GM21717 (cell line): ENCODE results near the gene MLPH.

ENCODE experiments used
- ATAC-seq: cut with Tn5 transposase; IDR thresholded peaks from one replicate; pipeline ENCODE4 v1.9.1; 2021; ENCODE audit warnings: mild to moderate bottlenecking, moderate library complexity; ENCODE audit not compliant: unreplicated experiment

Gene MLPH

GRCh38 chr2:237486819-237487448, at the start of gene MLPH:
TSS of gene MLPH (plus strand) at chr2:237487251. CDS start at chr2:237493427, 6,176 bp downstream.
- no peak for ATAC-seq

GRCh38 chr2:237437566-237437965, 49.5 kb upstream of the MLPH start:
- ATAC-seq, result no peak

DNA sequence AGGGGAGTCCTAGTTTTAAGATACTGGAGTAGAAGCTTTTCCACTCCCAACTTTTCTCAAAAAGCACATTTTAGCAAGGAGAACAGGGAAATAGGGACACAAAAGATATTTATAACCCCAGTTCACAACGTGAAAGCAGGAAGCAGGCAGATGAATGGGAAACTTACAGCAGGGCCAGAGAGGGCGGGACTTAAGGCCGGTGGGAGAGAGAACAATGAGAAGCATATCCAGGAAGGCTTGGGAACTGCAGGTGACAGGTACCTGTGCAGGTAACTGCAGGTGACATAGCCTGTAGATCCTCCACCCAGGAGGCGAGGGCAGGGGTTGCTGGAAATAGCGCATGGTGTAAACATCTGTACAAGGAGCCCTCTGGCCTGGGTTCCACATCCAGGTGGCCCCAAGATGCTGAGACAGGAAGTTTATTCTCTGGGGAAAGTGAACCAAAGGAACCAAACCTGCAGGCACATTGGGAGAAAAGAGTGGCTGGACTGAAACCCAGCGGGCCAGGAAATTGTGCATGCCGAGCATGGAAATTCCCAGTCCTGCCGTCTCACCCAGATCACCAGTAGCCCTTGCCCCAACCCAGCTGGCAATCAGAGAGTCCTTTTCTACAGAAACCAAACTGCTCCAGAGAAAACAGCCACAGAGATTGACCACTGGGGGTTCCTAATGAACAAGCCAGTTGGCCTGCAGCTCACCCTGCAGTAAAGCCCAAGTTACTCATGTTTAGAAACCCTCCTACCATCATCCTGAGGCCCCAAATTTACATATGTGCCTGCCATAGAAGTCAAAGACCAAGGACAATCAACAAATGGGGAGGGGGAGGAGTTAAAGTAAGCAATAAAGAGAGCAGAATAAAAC, 48.7 kb upstream of the MLPH start:
- ATAC-seq, result no peak

- no peak for ATAC-seq
Observed at GRCh38 chr2:237440819-237441281, 46.2 kb upstream of the MLPH start.

DNA sequence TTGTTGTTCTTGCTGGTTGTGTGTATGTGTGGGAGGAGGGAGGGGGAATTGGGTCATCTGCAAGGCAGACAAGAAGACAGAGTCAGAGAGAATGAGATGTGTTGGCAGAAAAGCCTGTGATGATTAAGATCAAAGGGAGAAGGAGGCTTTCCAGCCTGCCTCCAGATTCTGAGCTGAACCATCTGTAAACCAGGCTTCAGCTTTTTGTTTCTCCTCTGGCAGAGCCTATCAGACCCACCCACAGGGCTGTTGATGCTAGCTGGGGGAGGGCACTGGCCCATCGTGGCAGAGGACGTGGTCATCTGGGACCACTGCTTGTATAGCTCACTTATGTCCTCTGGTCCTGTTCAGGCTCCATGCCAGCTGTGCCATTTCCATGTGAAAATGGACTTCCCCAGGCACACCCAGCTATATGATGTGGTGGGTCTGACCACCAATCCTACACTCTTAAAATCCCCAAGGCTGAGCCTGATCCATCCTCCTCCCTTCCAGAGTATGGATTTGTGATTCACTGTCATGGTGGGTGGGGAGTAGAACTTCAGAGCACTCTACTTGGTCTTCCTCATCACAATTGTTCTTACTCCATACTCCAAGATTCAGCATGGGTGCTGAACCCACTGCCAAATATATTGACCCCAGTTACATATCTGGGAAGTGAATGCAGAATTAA, 45.3 kb upstream of the MLPH start:
- no peak for ATAC-seq

GRCh38 chr2:237444071-237444470, 43.0 kb upstream of the MLPH start:
- no peak for ATAC-seq

- ATAC-seq, result no peak
Observed at GRCh38 chr2:237445611-237446337, 41.3 kb upstream of the MLPH start.

DNA sequence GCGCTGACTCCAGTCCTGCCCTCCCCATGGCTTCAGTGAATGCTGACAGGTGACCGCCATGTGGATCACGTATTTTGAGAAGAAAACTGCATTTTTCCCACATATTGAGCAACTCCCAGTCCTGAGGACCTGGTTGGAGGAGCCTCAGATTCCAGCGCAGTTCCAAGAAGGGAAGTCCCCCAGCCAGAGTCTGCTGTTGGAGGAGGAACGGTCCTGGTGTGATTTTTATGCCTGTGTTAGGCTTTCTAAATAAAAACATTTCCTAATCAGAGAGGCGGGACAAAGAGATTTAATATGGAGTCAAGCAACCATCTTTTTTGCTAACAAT, 40.7 kb upstream of the MLPH start:
- no peak for ATAC-seq

- no peak for ATAC-seq
Observed at GRCh38 chr2:237447496-237447895, 39.6 kb upstream of the MLPH start.

DNA sequence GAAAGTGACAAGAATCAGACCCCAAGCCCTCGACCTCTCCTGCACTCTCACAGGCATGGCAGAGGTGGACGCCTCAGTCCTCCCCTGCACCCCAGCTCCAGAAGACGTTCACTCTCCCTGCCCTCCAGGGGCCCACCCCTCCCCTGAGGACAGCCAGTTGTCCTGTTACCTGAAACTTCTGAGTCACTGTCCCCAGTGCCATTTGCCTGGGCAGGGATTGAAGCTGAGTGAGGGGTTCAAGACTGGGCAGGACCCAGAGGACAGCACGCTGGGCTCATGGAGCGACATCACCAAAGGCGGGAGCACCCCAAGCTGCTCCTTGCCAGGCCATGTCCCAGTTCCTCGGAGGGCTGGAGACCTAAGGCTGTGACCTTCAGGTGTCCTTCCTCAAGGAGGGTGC, 38.9 kb upstream of the MLPH start:
- ATAC-seq, result no peak

DNA sequence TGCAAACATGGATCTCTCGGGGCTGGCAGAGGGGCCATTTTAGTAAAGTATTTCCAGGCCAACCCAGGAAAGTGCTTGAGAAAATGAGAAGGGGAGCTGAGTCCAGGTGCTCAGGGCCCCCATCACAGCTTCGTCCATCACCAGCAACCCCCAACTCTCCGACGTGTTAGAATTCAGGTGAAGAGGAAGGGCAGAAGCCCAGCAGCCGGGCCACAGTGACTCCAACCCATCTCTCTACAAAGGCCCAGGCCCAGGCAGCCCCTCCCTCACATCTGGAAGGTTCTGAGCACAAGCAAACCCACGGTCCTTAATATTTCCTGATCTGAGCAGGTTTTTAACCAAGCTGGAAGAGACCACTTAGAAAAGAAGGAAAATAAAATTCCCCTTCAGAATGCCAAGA, 38.4 kb upstream of the MLPH start:
- no peak for ATAC-seq

- no peak for ATAC-seq
Observed at GRCh38 chr2:237449193-237449881, 37.7 kb upstream of the MLPH start.

- no peak for ATAC-seq
Observed at GRCh38 chr2:237450108-237450507, 36.9 kb upstream of the MLPH start.

DNA sequence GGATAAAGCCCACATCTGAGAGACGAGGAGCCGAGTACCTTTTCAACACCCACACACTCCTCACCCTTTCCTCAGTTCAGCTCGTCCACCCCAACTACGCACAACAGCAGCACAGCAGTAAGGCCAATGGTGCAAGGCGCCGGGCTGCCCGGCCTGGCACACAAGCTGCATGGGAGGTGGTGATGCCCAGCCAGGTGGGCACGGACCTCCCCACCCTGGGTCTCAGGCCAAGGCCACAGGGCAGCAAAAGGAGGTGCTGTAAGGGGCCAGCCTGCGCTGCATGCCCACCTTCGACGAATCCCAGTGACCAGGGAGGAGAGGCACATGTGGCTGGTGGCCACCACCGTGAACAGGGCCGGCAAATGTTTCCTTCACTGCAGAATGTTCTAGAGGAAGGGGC, 36.5 kb upstream of the MLPH start:
- ATAC-seq, result no peak

GRCh38 chr2:237451643-237452469, 35.2 kb upstream of the MLPH start:
- ATAC-seq, result no peak

- no peak for ATAC-seq
Observed at GRCh38 chr2:237452861-237453260, 34.2 kb upstream of the MLPH start.

GRCh38 chr2:237453671-237454070, 33.4 kb upstream of the MLPH start:
- ATAC-seq, result no peak

DNA sequence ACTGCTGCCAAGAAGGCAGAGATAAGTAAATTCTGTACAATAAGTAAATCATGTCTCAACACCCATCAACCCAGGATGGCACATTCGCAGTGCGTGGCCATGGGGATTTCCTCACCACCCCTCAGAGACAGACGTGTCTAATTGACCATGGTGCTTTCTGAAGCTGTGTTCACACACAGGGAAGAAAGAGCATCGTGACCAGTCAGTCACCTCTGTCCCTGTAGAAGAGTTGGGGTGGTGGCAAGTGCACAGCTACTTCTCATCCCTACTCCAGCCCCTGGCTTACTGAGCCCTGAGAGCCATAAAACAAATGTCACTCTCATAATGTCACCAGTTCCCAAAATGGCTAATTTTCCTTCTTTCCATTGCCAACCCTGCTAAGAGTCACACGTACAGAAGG, 31.3 kb upstream of the MLPH start:
- ATAC-seq, result no peak

DNA sequence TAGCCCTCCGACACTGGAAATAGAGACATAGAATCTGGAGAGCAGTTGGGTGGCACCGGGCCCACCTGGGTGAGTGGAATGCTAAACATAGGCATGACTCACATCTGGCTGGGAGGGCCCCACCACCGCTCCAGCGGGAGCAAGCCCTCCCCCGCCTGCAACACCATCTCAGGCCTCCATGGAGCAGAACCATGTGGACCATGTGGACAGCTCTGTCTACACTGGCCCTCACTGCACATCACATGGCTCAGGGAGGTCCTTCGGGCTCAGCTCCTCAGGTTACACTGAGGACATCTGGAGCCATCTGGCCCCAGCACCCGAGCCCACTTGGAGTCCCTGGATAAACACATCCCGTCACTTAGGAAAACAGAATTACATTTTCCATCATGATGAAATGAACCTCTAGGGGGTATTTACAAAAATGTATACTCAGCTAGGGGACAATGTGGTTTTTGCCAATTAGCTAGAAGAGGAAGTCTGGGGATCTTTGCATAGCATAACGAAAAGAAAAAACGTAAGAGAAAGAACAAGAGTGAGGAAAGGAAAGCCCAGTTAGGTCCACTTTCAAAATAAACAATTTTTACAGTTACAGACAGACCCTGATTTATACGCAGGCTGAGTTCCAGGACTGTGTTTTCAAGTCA, 30.7 kb upstream of the MLPH start:
- ATAC-seq, result no peak
